A673 (cell line): ENCODE data around the gene ZNF100. TPM values are rescaled to one million over a fixed set of nuclear protein-coding genes. Genes with fewer than 3 reads are reported as not detected.

Experiments used
- total RNA-seq: library from RNA; stranded (reverse); gene quantifications from 2 replicates; pipeline ENCODE4 v1.2.3, GENCODE V29; 2021

ZNF100 gene
- total RNA-seq, 1 experiment from 2014 or later = 19.2 TPM

Other genes with a start within 250 kb of the ZNF100 start
- gene ZNF43, start 68.6 kb upstream of the ZNF100 start, total RNA-seq = 29.4 and 31.9 TPM in 2 replicates
- not detected in 2 replicates for gene ZNF208, start 243.4 kb upstream of the ZNF100 start, total RNA-seq